ENCODE data around the gene ST7. TPM values are rescaled to one million over a fixed set of nuclear protein-coding genes. Genes with fewer than 3 reads are reported as not detected.

ST7 gene
- total and polyA plus RNA-seq, 2 experiments from 2014 or later = 9.9 to 18.3 TPM

DNA sequence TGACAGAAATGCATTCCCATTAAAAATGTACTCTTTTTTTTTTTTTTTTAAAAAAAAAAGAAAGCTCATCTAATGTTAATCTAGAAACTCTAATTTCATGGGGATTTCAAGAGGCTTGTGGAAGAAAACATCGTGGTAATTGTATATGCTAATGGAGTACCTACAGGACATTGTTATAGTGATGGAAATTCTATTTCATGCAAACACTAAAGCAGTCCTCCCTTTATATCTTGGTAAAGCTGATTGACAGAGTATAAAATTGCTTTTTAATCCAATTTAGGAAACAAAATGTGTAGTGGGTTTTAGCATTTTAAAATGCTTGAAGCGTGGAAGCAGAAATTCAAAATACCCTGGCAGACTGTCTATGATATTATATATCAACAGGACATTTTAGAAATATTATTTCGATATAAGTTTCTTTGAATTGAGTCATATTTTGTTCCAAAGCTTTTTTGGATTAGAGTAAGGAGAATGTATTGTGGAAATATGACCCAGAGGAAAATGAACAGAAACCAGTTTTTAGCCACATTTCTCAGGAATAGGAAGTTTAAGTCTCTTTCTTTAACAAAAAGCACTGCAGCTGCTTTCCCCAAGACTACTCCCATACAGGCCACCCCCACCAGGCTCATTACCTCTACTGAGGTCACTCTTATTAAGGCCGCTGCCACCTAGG lies 247.6 kb downstream of the ST7 start (continued):
- TF ChIP-seq NANOG (IDR thresholded peaks at IDR 0.05; ENCODE audit: borderline replicate concordance) = no peak
- no peak for TF ChIP-seq ZNF114 (CRISPR knock-in tag; IDR thresholded peaks at IDR 0.05)
- TF ChIP-seq JUNB (IDR thresholded peaks at IDR 0.05; ENCODE audit: unreplicated experiment) = no peak
- TF ChIP-seq CREB1 (CRISPR knock-in tag; IDR thresholded peaks at IDR 0.05; ENCODE audit: low read depth) = no peak
- TF ChIP-seq, protein P1, sequence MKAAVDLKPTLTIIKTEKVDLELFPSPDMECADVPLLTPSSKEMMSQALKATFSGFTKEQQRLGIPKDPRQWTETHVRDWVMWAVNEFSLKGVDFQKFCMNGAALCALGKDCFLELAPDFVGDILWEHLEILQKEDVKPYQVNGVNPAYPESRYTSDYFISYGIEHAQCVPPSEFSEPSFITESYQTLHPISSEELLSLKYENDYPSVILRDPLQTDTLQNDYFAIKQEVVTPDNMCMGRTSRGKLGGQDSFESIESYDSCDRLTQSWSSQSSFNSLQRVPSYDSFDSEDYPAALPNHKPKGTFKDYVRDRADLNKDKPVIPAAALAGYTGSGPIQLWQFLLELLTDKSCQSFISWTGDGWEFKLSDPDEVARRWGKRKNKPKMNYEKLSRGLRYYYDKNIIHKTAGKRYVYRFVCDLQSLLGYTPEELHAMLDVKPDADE (IDR thresholded peaks at IDR 0.05) = no peak
- no peak for TF ChIP-seq EZH2phosphoT487 (IDR thresholded peaks at IDR 0.05; ENCODE audit: unreplicated experiment)

DNA sequence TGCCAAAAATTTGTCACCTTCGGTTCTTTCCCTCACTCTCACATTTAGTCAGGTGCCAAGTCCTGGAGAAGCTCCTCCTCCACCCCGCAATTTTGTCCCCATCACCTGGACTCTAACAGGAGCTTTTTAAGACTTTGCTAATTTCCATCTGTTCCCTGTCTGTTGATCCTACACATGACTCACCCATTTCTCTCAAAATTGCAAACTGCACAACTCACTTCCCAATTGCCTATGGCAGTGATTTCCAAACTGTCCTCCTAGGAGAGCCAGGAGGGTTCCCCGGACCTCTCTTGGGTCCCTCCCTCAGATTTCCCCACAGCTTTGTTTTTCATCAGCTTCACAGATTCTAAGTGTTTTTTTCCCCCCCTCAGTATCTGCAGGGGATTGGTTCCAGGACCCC lies 249.2 kb downstream of the ST7 start:
- H3K4me2 ChIP-seq = no peak overlapping the region
- H3K79me2 ChIP-seq (replicated peaks; ENCODE audit: insufficient read depth) = no peaks in the 10 kb centered on the region
- H3K27ac ChIP-seq (ENCODE audit: low read depth) = no peak overlapping the region
- H3K36me3 Mint-ChIP-seq (ENCODE audit: low read depth) = no peaks in the 10 kb centered on the region
- H3K9me2 ChIP-seq (ENCODE audit: insufficient read depth) = 0 out of 2 replicates have a peak, but pooled peaks cover 6% of the 10 kb centered on the region
- H3K9me3 Mint-ChIP-seq = no peaks in the 10 kb centered on the region
- no peaks in the 10 kb centered on the region for H3K27me3 ChIP-seq (ENCODE audit: insufficient read depth)
- no peak for DNase-seq (ENCODE audit: low spot score)
- H3K27me3 Mint-ChIP-seq (ENCODE audit: insufficient read depth, low read depth, poor library complexity) = peaks cover 9% of the 10 kb centered on the region
- peaks cover 8% of the 10 kb centered on the region; the same call in 1 of the 2 replicates for H3K4me1 ChIP-seq (ENCODE audit: insufficient read depth)
- H2AFZ ChIP-seq = no peak overlapping the region
- H3K4me3 ChIP-seq = no peak overlapping the region
- no peak for ATAC-seq
- no peak overlapping the region for H3K27ac Mint-ChIP-seq
- no peaks in the 10 kb centered on the region for H3K36me3 ChIP-seq (ENCODE audit: insufficient read depth)
- no peaks in the 10 kb centered on the region for H4K20me1 ChIP-seq (replicated peaks; ENCODE audit: insufficient read depth)
- no peaks in the 10 kb centered on the region for H3F3A ChIP-seq (replicated peaks; ENCODE audit: low read depth)
- TF ChIP-seq JUNB (IDR thresholded peaks at IDR 0.05; ENCODE audit: unreplicated experiment) (no peak), NANOG (IDR thresholded peaks at IDR 0.05; ENCODE audit: borderline replicate concordance) (no peak), EZH2 (IDR thresholded peaks at IDR 0.05; ENCODE audit: low read depth, unreplicated experiment) (no peak), ZNF331 (CRISPR knock-in tag; IDR thresholded peaks at IDR 0.05; ENCODE audit: low read depth) (no peak), EZH2phosphoT487 (IDR thresholded peaks at IDR 0.05; ENCODE audit: unreplicated experiment) (no peak), CREB1 (CRISPR knock-in tag; IDR thresholded peaks at IDR 0.05; ENCODE audit: low read depth) (no peak), STAT1 (IDR thresholded peaks at IDR 0.05; ENCODE audit: unreplicated experiment) (no peak)
- TF ChIP-seq, protein P1 (IDR thresholded peaks at IDR 0.05) = no peak
- TF ChIP-seq, protein P2, sequence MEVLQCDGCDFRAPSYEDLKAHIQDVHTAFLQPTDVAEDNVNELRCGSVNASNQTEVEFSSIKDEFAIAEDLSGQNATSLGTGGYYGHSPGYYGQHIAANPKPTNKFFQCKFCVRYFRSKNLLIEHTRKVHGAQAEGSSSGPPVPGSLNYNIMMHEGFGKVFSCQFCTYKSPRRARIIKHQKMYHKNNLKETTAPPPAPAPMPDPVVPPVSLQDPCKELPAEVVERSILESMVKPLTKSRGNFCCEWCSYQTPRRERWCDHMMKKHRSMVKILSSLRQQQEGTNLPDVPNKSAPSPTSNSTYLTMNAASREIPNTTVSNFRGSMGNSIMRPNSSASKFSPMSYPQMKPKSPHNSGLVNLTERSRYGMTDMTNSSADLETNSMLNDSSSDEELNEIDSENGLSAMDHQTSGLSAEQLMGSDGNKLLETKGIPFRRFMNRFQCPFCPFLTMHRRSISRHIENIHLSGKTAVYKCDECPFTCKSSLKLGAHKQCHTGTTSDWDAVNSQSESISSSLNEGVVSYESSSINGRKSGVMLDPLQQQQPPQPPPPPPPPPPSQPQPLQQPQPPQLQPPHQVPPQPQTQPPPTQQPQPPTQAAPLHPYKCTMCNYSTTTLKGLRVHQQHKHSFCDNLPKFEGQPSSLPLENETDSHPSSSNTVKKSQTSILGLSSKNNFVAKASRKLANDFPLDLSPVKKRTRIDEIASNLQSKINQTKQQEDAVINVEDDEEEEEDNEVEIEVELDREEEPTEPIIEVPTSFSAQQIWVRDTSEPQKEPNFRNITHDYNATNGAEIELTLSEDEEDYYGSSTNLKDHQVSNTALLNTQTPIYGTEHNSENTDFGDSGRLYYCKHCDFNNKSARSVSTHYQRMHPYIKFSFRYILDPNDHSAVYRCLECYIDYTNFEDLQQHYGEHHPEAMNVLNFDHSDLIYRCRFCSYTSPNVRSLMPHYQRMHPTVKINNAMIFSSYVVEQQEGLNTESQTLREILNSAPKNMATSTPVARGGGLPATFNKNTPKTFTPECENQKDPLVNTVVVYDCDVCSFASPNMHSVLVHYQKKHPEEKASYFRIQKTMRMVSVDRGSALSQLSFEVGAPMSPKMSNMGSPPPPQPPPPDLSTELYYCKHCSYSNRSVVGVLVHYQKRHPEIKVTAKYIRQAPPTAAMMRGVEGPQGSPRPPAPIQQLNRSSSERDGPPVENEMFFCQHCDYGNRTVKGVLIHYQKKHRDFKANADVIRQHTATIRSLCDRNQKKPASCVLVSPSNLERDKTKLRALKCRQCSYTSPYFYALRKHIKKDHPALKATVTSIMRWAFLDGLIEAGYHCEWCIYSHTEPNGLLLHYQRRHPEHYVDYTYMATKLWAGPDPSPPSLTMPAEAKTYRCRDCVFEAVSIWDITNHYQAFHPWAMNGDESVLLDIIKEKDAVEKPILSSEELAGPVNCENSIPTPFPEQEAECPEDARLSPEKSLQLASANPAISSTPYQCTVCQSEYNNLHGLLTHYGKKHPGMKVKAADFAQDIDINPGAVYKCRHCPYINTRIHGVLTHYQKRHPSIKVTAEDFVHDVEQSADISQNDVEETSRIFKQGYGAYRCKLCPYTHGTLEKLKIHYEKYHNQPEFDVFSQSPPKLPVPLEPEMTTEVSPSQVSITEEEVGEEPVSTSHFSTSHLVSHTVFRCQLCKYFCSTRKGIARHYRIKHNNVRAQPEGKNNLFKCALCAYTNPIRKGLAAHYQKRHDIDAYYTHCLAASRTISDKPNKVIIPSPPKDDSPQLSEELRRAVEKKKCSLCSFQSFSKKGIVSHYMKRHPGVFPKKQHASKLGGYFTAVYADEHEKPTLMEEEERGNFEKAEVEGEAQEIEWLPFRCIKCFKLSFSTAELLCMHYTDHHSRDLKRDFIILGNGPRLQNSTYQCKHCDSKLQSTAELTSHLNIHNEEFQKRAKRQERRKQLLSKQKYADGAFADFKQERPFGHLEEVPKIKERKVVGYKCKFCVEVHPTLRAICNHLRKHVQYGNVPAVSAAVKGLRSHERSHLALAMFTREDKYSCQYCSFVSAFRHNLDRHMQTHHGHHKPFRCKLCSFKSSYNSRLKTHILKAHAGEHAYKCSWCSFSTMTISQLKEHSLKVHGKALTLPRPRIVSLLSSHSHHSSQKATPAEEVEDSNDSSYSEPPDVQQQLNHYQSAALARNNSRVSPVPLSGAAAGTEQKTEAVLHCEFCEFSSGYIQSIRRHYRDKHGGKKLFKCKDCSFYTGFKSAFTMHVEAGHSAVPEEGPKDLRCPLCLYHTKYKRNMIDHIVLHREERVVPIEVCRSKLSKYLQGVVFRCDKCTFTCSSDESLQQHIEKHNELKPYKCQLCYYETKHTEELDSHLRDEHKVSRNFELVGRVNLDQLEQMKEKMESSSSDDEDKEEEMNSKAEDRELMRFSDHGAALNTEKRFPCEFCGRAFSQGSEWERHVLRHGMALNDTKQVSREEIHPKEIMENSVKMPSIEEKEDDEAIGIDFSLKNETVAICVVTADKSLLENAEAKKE (CRISPR knock-in tag; IDR thresholded peaks at IDR 0.05) = no peak
- peaks cover 13% of the 10 kb centered on the region; the same call in 2 of the 3 replicates for H3K4me1 Mint-ChIP-seq
- no peak overlapping the region for H3K4me3 Mint-ChIP-seq
